Gastrocnemius medialis (tissue), 4 donors: ENCODE results near the gene NKX6-1. TPM values are rescaled to one million over a fixed set of nuclear protein-coding genes. Genes with fewer than 3 reads are reported as not detected.

ENCODE experiments used
- ATAC-seq, 2 donors: fragments of 150-250 bp; one replicate each; pipeline ENCODE4 v1.9.1; 2016
- DNase-seq, 2 donors: peaks; one replicate each; pipeline ENCODE4 v3.0.0-alpha.2; 2019
- H3K27ac ChIP-seq, 4 donors: fragments of 200-600 bp; sonication (generic); 1 replicate in 1 of 4; 2 replicates in 3 of 4; pipeline ENCODE4 v1.5.1; 2016 to 2018; ENCODE audit warnings: mild to moderate bottlenecking in 2 of 4, moderate library complexity in 1 of 4
- H3K27me3 ChIP-seq, 3 donors: fragments of 200-600 bp; sonication (generic) in 2 of 3; 1 replicate in 1 of 3; 2 replicates in 2 of 3; pipeline versions ENCODE4 v1.5.1 to v1.6.0; 2016 to 2019; ENCODE audit warnings: mild to moderate bottlenecking in 1 of 3, moderate library complexity in 1 of 3
- H3K36me3 ChIP-seq, 2 donors: fragments of 200-600 bp; sonication (generic) in 1 of 2; one replicate each; pipeline ENCODE4 v1.5.1; 2017 to 2018
- H3K4me1 ChIP-seq, 2 donors: fragments of 200-600 bp; sonication (generic) in 1 of 2; one replicate each; pipeline ENCODE4 v1.5.1; 2016 to 2017; ENCODE audit warnings: mild to moderate bottlenecking in 2 of 2
- H3K4me3 ChIP-seq, 4 donors: fragments of 200-600 bp; sonication (generic) in 3 of 4; 1 replicate in 1 of 4; 2 replicates in 3 of 4; pipeline ENCODE4 v1.5.1; 2016 to 2019; ENCODE audit warnings: mild to moderate bottlenecking in 2 of 4
- H3K9me3 ChIP-seq, 3 donors: fragments of 200-600 bp; sonication (generic) in 2 of 3; 1 replicate in 1 of 3; 2 replicates in 2 of 3; pipeline ENCODE4 v1.5.1; 2016 to 2019
- POLR2A ChIP-seq, 2 donors: fragments of 450-650 bp; IDR thresholded peaks; one replicate each; pipeline ENCODE4 v1.6.1; 2017; ENCODE audit warnings: antibody characterized with exemption in 2 of 2, mild to moderate bottlenecking in 2 of 2, moderate library complexity in 2 of 2
- in situ Hi-C, 4 donors: fragments of 200-750 bp; cut with MboI; loops; one replicate each; pipeline versions ENCODE4 v1.15.0 to v1.8.0; 2017; ENCODE audit warnings: low sequenced_read_pairs in 4 of 4
- intact Hi-C: fragments of 100-400 bp; cut with DNase I; formaldehyde crosslinking; loops from one replicate; pipeline ENCODE4 v1.15.1; 2023; ENCODE audit warnings: low total_unique reads
- total RNA-seq, 4 donors: library from RNA; depleted of rRNA; stranded (reverse); fragments of >200 nt; gene quantifications; one replicate each; pipeline versions ENCODE4 v1.1.0 to v1.2.3, GENCODE V29; 2016
- TF ChIP-seq, protein P1 (sequence below), 5 experiments: fragments of 450-650 bp in 3 of 5; fragments of 200-600 bp in 2 of 5; sonication (generic) in 2 of 5; IDR thresholded peaks in 4 of 5; conservative IDR thresholded peaks in 1 of 5; 1 replicate in 4 of 5; 2 replicates in 1 of 5; pipeline ENCODE4 v1.5.1; 2016 to 2019; ENCODE audit warnings: antibody characterized with exemption in 5 of 5, mild to moderate bottlenecking in 3 of 5, moderate library complexity in 3 of 5

The NKX6-1 gene
- total RNA-seq, 4 donors from 2014 or later = not detected

DNA sequence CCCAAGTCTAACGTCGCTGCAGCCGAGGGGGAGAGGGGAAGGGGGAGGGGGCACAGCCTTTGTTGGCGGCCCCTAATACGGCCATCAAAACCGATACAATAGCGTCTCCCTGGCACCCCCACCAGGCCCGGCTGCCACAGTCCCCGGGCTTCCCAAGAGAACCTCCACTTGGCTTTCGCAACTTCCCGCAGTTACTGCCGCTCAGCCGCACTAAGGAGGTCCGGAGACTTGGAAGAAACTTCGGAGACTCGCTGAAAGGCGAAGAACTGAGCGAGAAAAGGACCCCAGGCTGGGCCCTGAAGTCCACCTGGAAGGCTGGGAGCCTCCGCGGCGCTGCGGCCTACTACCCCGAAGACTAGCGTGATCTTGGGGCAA lies 2.8 kb downstream of the NKX6-1 start:
- in situ Hi-C loops (no loop called here), intact Hi-C loops (no loop called here)
- no peaks in the 10 kb centered on the region for H3K9me3 ChIP-seq
- no peaks in the 10 kb centered on the region for H3K36me3 ChIP-seq
- no peak for TF ChIP-seq POLR2A (IDR thresholded peaks at IDR 0.05)
- TF ChIP-seq, protein P1, sequence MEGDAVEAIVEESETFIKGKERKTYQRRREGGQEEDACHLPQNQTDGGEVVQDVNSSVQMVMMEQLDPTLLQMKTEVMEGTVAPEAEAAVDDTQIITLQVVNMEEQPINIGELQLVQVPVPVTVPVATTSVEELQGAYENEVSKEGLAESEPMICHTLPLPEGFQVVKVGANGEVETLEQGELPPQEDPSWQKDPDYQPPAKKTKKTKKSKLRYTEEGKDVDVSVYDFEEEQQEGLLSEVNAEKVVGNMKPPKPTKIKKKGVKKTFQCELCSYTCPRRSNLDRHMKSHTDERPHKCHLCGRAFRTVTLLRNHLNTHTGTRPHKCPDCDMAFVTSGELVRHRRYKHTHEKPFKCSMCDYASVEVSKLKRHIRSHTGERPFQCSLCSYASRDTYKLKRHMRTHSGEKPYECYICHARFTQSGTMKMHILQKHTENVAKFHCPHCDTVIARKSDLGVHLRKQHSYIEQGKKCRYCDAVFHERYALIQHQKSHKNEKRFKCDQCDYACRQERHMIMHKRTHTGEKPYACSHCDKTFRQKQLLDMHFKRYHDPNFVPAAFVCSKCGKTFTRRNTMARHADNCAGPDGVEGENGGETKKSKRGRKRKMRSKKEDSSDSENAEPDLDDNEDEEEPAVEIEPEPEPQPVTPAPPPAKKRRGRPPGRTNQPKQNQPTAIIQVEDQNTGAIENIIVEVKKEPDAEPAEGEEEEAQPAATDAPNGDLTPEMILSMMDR (IDR thresholded peaks at IDR 0.05 in 4 of 5, conservative IDR thresholded peaks at IDR 0.05 in 1 of 5) = no peak
- no peak overlapping the region for H3K27ac ChIP-seq
- ATAC-seq (no peak), DNase-seq (no peak)
- peaks cover 100% of the 10 kb centered on the region in 3 donors for H3K27me3 ChIP-seq
- peaks cover 22% of the 10 kb centered on the region in 2 donors for H3K4me1 ChIP-seq
- no peak overlapping the region for H3K4me3 ChIP-seq

- peaks cover 22% of the 10 kb centered on the region in 2 donors for H3K4me1 ChIP-seq
- in situ Hi-C loops = no loop called here
- TF ChIP-seq, protein P1 (IDR thresholded peaks at IDR 0.05 in 4 of 5, conservative IDR thresholded peaks at IDR 0.05 in 1 of 5) = no peak
- no peak for TF ChIP-seq POLR2A (IDR thresholded peaks at IDR 0.05)
Observed at GRCh38 chr4:84495794-84496261, 3.3 kb downstream of the NKX6-1 start.

DNA sequence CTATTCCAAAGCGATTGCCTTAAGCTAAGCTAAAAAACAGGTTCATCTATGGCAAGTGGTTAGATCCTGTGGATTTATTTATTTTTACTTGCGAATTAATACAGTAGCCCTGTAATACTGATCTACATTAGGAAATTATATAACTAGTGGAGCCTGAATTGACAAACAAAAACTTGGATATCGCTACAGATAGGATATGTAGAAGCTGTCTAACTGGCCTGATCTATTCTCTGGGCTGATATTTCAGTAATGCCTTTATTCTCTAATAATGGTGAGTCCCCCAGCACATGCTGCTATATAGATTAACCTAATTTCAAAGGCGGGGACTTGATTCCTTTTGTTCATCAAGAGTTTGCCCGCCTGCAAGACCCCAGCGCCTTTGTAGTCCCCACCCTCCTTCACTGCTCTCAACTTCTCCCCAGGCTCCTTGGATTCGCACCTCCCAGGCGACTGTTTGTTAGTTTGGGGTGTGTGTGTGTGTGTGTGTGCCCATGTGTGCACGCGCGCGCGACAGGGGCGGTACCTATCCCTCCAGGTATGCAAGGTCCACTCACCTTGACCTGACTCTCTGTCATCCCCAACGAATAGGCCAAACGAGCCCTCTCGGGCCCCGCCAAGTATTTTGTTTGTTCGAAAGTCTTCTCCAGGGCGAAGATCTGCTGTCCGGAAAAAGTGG lies 3.8 kb downstream of the NKX6-1 start:
- intact Hi-C loops (no loop called here), in situ Hi-C loops (no loop called here)
- H3K4me3 ChIP-seq = no peak overlapping the region
- no peak for TF ChIP-seq POLR2A (IDR thresholded peaks at IDR 0.05)
- TF ChIP-seq, protein P1 (IDR thresholded peaks at IDR 0.05 in 4 of 5, conservative IDR thresholded peaks at IDR 0.05 in 1 of 5) = no peak
- H3K27me3 ChIP-seq = peaks cover 100% of the 10 kb centered on the region in 3 donors
- peaks cover 22% of the 10 kb centered on the region in 2 donors for H3K4me1 ChIP-seq
- no peaks in the 10 kb centered on the region for H3K36me3 ChIP-seq
- DNase-seq (no peak), ATAC-seq (no peak)
- H3K27ac ChIP-seq = no peak overlapping the region
- no peaks in the 10 kb centered on the region for H3K9me3 ChIP-seq

More at GRCh38 chr4:84495794-84496261, 3.3 kb downstream of the NKX6-1 start:
- intact Hi-C loops = no loop called here
- no peaks in the 10 kb centered on the region for H3K36me3 ChIP-seq
- peaks cover 100% of the 10 kb centered on the region in 3 donors for H3K27me3 ChIP-seq
- H3K9me3 ChIP-seq = no peaks in the 10 kb centered on the region
- DNase-seq (no peak), ATAC-seq (no peak)
- no peak overlapping the region for H3K4me3 ChIP-seq
- no peak overlapping the region for H3K27ac ChIP-seq

- ATAC-seq = no peak
- Histone ChIP-seq H3K36me3 (no peaks in the 10 kb centered on the region), H3K4me3 (no peak overlapping the region), H3K27me3 (peaks cover 100% of the 10 kb centered on the region in 3 donors), H3K9me3 (no peaks in the 10 kb centered on the region), H3K27ac (no peak overlapping the region), H3K4me1 (peaks cover 18 to 19% of the 10 kb centered on the region in 2 donors)
- in situ Hi-C loops = no loop called here
- DNase-seq = no peak
- no peak for TF ChIP-seq POLR2A (IDR thresholded peaks at IDR 0.05)
- TF ChIP-seq, protein P1 (IDR thresholded peaks at IDR 0.05 in 4 of 5, conservative IDR thresholded peaks at IDR 0.05 in 1 of 5) = no peak
- intact Hi-C loops = no loop called here
Observed at GRCh38 chr4:84494531-84494930, 4.6 kb downstream of the NKX6-1 start.
